Measurements from ENCODE around the gene RAB37.

DNA sequence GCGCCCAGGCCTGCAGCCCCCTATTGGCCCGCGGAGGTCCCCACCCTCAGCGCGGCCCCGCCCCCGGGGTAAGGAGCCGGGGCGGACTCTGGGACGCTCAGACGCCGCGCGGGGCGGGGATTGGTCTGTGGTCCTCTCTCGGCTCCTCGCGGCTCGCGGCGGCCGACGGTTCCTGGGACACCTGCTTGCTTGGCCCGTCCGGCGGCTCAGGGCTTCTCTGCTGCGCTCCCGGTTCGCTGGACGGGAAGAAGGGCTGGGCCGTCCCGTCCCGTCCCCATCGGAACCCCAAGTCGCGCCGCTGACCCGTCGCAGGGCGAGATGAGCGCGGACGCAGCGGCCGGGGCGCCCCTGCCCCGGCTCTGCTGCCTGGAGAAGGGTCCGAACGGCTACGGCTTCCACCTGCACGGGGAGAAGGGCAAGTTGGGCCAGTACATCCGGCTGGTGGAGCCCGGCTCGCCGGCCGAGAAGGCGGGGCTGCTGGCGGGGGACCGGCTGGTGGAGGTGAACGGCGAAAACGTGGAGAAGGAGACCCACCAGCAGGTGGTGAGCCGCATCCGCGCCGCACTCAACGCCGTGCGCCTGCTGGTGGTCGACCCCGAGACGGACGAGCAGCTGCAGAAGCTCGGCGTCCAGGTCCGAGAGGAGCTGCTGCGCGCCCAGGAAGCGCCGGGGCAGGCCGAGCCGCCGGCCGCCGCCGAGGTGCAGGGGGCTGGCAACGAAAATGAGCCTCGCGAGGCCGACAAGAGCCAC, 11.6 kb downstream of the RAB37 start, which contains the start of gene NHERF1:
- TF ChIP-seq ZBTB8A (tag by site-specific recombination; IDR thresholded peaks at IDR 0.05) (no peak), ZBTB20 (tag by site-specific recombination; IDR thresholded peaks at IDR 0.05) (0 out of 2 replicates have a peak, but pooled peaks have one; percentile 13), ZNF24 (tag by site-specific recombination; IDR thresholded peaks at IDR 0.05) (no peak), ZSCAN5A (tag by site-specific recombination; IDR thresholded peaks at IDR 0.05) (no peak), ZNF501 (tag by site-specific recombination; IDR thresholded peaks at IDR 0.05) (peak; percentile 75), INSM2 (tag by site-specific recombination; IDR thresholded peaks at IDR 0.05) (0 out of 2 replicates have a peak, but pooled peaks have one; percentile 9), ZNF214 (tag by site-specific recombination; IDR thresholded peaks at IDR 0.05; ENCODE audit: borderline replicate concordance) (no peak), SETDB1 (IDR thresholded peaks at IDR 0.05; ENCODE audit: insufficient read length, low read length) (no peak), MYNN (tag by site-specific recombination; IDR thresholded peaks at IDR 0.05; ENCODE audit: borderline replicate concordance) (no peak)
- TF ChIP-seq, protein P1, sequence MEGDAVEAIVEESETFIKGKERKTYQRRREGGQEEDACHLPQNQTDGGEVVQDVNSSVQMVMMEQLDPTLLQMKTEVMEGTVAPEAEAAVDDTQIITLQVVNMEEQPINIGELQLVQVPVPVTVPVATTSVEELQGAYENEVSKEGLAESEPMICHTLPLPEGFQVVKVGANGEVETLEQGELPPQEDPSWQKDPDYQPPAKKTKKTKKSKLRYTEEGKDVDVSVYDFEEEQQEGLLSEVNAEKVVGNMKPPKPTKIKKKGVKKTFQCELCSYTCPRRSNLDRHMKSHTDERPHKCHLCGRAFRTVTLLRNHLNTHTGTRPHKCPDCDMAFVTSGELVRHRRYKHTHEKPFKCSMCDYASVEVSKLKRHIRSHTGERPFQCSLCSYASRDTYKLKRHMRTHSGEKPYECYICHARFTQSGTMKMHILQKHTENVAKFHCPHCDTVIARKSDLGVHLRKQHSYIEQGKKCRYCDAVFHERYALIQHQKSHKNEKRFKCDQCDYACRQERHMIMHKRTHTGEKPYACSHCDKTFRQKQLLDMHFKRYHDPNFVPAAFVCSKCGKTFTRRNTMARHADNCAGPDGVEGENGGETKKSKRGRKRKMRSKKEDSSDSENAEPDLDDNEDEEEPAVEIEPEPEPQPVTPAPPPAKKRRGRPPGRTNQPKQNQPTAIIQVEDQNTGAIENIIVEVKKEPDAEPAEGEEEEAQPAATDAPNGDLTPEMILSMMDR (tag by site-specific recombination; IDR thresholded peaks at IDR 0.05): peak; percentile 100

Measured in HEK293 (cell line).